Upper lobe of left lung (tissue), 6 donors: ENCODE results near the gene DDX10. TPM values are rescaled to one million over a fixed set of nuclear protein-coding genes. Genes with fewer than 3 reads are reported as not detected.
A peak's percentile ranks its signal among the peaks of the same experiment; 100 is the strongest.
"Not testable (repeated sequence)": the region's sequence is repeated elsewhere in the genome, so short reads cannot be mapped to it uniquely, and the experiment has no call there.

ENCODE experiments used
- ATAC-seq, 2 donors: fragments of 200-7000 bp; cut with Tn5 transposase; one replicate each; pipeline ENCODE4 v1.9.1; 2022; ENCODE audit warnings: mild to moderate bottlenecking in 2 of 2, moderate library complexity in 2 of 2; ENCODE audit not compliant: low FRiP score in 2 of 2
- DNase-seq, 2 donors: peaks; one replicate each; pipeline ENCODE4 v3.0.0-alpha.2; 2019 to 2020
- H3K27ac ChIP-seq, 4 donors: fragments of 200-600 bp; sonication (generic); one replicate each; pipeline ENCODE4 v1.5.1; 2016 to 2019
- H3K27me3 ChIP-seq, 4 donors: fragments of 200-600 bp; sonication (generic); one replicate each; pipeline ENCODE4 v1.5.1; 2017 to 2019
- H3K36me3 ChIP-seq, 4 donors: fragments of 200-600 bp; sonication (generic); one replicate each; pipeline ENCODE4 v1.5.1; 2016 to 2019
- H3K4me1 ChIP-seq, 4 donors: fragments of 200-600 bp; sonication (generic); one replicate each; pipeline ENCODE4 v1.5.1; 2018 to 2019
- H3K4me3 ChIP-seq, 4 donors: fragments of 200-600 bp; sonication (generic); one replicate each; pipeline ENCODE4 v1.5.1; 2017 to 2019; ENCODE audit warnings: mild to moderate bottlenecking in 2 of 4, moderate library complexity in 1 of 4
- H3K9me3 ChIP-seq, 4 donors: fragments of 200-600 bp; sonication (generic); one replicate each; pipeline ENCODE4 v1.5.1; 2018 to 2019
- EP300 ChIP-seq, 4 donors: sonication (generic); formaldehyde crosslinking; IDR thresholded peaks; one replicate each; pipeline ENCODE4 v1.5.1; 2017; ENCODE audit warnings: antibody characterized with exemption in 4 of 4, control low read depth in 2 of 4
- POLR2A ChIP-seq, 4 donors: fragments of 450-650 bp; IDR thresholded peaks; one replicate each; pipeline ENCODE4 v1.5.1; 2016 to 2017; ENCODE audit warnings: antibody characterized with exemption in 4 of 4, mild to moderate bottlenecking in 2 of 4
- POLR2AphosphoS5 ChIP-seq, 2 donors: sonication (generic); formaldehyde crosslinking; IDR thresholded peaks; one replicate each; pipeline ENCODE4 v1.5.1; 2017; ENCODE audit warnings: antibody characterized with exemption in 2 of 2
- WGBS, 2 donors: methylation state at CpG; one replicate each; pipeline ENCODE4 v1.1.5; 2017 to 2018; 5-methylcytosine and 5-hydroxymethylcytosine counted together
- total RNA-seq, 6 donors: library from RNA; depleted of rRNA in 4 of 6; stranded (reverse); fragments of >200 nt in 4 of 6; gene quantifications; one replicate each; pipeline versions ENCODE4 v1.1.0 to v1.2.1, GENCODE V29; 2016 to 2021
- TF ChIP-seq, protein P1 (sequence below), 6 experiments: fragments of 450-650 bp in 4 of 6; fragments of 200-600 bp in 2 of 6; sonication (generic) in 2 of 6; IDR thresholded peaks; one replicate each; pipeline ENCODE4 v1.5.1; 2016 to 2019; ENCODE audit warnings: antibody characterized with exemption in 6 of 6
- donor health status: DM: no; HTN: no; CAD: no; lungs with moderate emphysema.
- donor health status: DM: no; HTN: yes; CAD: no; lungs with severe emphysema.

Gene DDX10
- total RNA-seq, 6 donors from 2014 or later: 9.0 to 25.2 (median 17.4) TPM

- 75 to 84% methylated on average over 2 of the region's 2 CpGs for WGBS, 2 donors
- no peaks in the 10 kb centered on the region for H3K36me3 ChIP-seq
- peaks cover 3 to 6% (median 5%) of the 10 kb centered on the region in 4 donors for H3K4me1 ChIP-seq
- no peak for DNase-seq
- no peak for ATAC-seq
- H3K27me3 ChIP-seq: no peaks in the 10 kb centered on the region
- H3K9me3 ChIP-seq: no peaks in the 10 kb centered on the region
- TF ChIP-seq, protein P1, sequence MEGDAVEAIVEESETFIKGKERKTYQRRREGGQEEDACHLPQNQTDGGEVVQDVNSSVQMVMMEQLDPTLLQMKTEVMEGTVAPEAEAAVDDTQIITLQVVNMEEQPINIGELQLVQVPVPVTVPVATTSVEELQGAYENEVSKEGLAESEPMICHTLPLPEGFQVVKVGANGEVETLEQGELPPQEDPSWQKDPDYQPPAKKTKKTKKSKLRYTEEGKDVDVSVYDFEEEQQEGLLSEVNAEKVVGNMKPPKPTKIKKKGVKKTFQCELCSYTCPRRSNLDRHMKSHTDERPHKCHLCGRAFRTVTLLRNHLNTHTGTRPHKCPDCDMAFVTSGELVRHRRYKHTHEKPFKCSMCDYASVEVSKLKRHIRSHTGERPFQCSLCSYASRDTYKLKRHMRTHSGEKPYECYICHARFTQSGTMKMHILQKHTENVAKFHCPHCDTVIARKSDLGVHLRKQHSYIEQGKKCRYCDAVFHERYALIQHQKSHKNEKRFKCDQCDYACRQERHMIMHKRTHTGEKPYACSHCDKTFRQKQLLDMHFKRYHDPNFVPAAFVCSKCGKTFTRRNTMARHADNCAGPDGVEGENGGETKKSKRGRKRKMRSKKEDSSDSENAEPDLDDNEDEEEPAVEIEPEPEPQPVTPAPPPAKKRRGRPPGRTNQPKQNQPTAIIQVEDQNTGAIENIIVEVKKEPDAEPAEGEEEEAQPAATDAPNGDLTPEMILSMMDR (IDR thresholded peaks at IDR 0.05): no peak
- TF ChIP-seq POLR2AphosphoS5 (IDR thresholded peaks at IDR 0.05) (no peak), POLR2A (IDR thresholded peaks at IDR 0.05) (no peak), EP300 (IDR thresholded peaks at IDR 0.05) (no peak)
- no peak overlapping the region for H3K4me3 ChIP-seq
- H3K27ac ChIP-seq: no peak overlapping the region
Measured at GRCh38 chr11:108645970-108646369, 18.9 kb upstream of the DDX10 start.

DNA sequence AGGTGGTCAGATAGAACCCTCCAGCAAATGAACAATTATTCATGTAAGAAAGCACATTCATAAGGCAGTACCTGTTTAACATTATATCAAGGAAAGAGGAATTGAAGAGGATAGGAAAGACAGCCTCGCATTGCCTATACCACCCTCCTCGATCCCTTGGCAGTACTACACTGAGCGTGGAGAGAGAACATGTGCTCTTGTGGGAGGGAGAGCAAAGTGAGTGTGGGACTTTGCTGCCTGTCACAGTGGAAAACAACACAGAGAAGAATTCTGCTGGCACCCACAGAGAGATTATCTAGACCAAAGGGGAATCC, 17.5 kb upstream of the DDX10 start:
- WGBS, 2 donors: 89 to 93% methylated on average over 3 of the region's 3 CpGs

DNA sequence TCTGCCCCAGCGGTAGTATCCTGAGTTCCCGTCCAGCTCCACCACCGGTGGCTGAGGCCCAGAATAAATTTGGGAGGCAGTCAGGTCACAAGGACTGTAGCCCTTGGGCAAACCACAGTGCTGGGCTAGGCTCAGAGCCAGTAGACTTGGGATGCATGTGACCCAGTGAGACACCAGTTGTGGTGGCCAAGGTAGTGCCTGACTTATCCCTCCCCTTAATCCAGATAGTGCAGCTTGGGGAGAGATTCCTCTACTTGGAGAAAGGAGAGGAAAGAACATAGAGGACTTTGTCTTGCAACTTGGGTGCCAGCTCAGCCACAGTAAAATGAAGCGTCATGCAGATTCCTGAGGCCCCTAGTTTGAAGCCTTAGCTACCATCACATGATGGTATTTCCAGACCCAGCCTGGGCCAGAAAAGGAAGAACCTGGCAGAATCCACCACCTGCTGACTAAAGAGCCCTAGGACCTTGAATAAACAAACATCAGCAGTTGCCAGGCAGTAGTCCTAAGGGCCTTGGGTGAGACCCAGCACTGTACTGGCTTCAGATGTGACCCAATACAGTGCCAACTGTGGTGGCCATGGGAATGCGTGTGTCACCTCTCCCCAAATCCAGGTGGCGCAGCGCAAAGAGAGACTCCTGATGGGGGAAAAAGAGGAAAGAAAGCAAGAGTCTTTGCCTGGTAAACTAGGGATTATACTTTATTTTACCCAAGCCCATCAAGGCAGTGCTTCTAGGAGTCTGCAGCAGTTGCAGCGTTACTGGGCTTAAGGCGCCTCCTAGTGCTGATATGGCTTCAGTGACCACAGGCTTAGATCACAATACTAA, 17.0 kb upstream of the DDX10 start:
- H3K27ac ChIP-seq: no peak overlapping the region
- no peaks in the 10 kb centered on the region for H3K27me3 ChIP-seq
- H3K9me3 ChIP-seq: no peaks in the 10 kb centered on the region
- ATAC-seq: peak; percentile 88 to 91
- TF ChIP-seq EP300 (IDR thresholded peaks at IDR 0.05) (no peak), POLR2AphosphoS5 (IDR thresholded peaks at IDR 0.05) (no peak)
- TF ChIP-seq, protein P1 (IDR thresholded peaks at IDR 0.05): peak; percentile 50 to 79 (median 68)
- H3K4me3 ChIP-seq: no peak overlapping the region
- no peaks in the 10 kb centered on the region for H3K36me3 ChIP-seq
- peak in 1 of 2 donors; percentile 71 for DNase-seq
- H3K4me1 ChIP-seq: peaks cover 3 to 6% (median 5%) of the 10 kb centered on the region in 4 donors
- WGBS, 2 donors: 41 to 56% methylated on average over 8 to 9 of the region's 9 CpGs

More for the DNA sequence above, 17.5 kb upstream of the DDX10 start:
- H3K9me3 ChIP-seq: no peaks in the 10 kb centered on the region
- H3K36me3 ChIP-seq: no peaks in the 10 kb centered on the region
- DNase-seq: no peak
- peaks cover 3 to 6% (median 5%) of the 10 kb centered on the region in 4 donors for H3K4me1 ChIP-seq
- H3K4me3 ChIP-seq: no peak overlapping the region
- H3K27me3 ChIP-seq: no peaks in the 10 kb centered on the region
- no peak overlapping the region for H3K27ac ChIP-seq
- ATAC-seq: peak in 1 of 2 donors; percentile 20
- TF ChIP-seq POLR2A (IDR thresholded peaks at IDR 0.05) (no peak), POLR2AphosphoS5 (IDR thresholded peaks at IDR 0.05) (no peak), EP300 (IDR thresholded peaks at IDR 0.05) (no peak)
- TF ChIP-seq, protein P1 (IDR thresholded peaks at IDR 0.05): no peak

GRCh38 chr11:108648528-108648885, 16.4 kb upstream of the DDX10 start:
- ATAC-seq (no peak), DNase-seq (no peak)
- H3K9me3 ChIP-seq: no peaks in the 10 kb centered on the region
- no peaks in the 10 kb centered on the region for H3K27me3 ChIP-seq
- H3K27ac ChIP-seq: no peak overlapping the region
- H3K4me1 ChIP-seq: peaks cover 3 to 6% (median 5%) of the 10 kb centered on the region in 4 donors
- 88 to 96% methylated on average over 2 of the region's 2 CpGs for WGBS, 2 donors
- no peaks in the 10 kb centered on the region for H3K36me3 ChIP-seq
- H3K4me3 ChIP-seq: no peak overlapping the region
- TF ChIP-seq POLR2AphosphoS5 (IDR thresholded peaks at IDR 0.05): no peak
- TF ChIP-seq, protein P1 (IDR thresholded peaks at IDR 0.05): no peak
- TF ChIP-seq EP300 (IDR thresholded peaks at IDR 0.05): no peak
- TF ChIP-seq POLR2A (IDR thresholded peaks at IDR 0.05): no peak

DNA sequence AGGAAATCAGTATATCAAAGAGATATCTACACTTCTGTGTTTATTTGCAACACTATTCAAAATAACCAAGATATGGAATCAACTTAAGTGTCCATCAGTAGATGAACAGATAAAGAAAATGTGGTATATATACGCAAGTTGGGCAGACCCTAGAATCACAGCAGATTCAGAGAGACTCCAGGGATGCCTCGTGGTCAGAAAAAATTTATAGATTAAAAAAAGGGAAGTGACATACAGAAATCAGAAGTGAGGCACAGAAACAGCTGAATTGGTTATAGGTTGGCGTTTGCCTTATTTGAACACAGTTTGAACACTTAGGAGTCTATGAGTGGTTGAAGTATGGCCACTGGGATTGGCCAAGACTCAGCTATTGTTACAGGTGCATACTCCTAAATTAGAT, 10.8 kb upstream of the DDX10 start:
- WGBS, 2 donors: 36 to 44% methylated on average over 3 of the region's 3 CpGs
- not testable (repeated sequence) for H3K9me3 ChIP-seq, H3K36me3 ChIP-seq, H3K27ac ChIP-seq, H3K4me1 ChIP-seq, DNase-seq, H3K27me3 ChIP-seq, ATAC-seq, H3K4me3 ChIP-seq
